ENCODE results near the gene YIPF6.
"Not testable (repeated sequence)": the region's sequence is repeated elsewhere in the genome, so short reads cannot be mapped to it uniquely, and the experiment has no call there.

YIPF6 gene

GRCh38 chrX:68487924-68488323 lies 10.9 kb upstream of the YIPF6 start:
- H3K4me2 ChIP-seq (ENCODE audit: low read length), result no peak overlapping the region
- H2AFZ ChIP-seq (ENCODE audit: low read length), result no peak overlapping the region

GRCh38 chrX:68488657-68489056 lies 10.2 kb upstream of the YIPF6 start:
- Histone ChIP-seq H3K79me2 (ENCODE audit: insufficient read depth, low read length) (no peaks in the 10 kb centered on the region), H3K36me3 (ENCODE audit: insufficient read depth, low read length) (no peaks in the 10 kb centered on the region), H3K27me3 (ENCODE audit: insufficient read depth, low read length) (no peaks in the 10 kb centered on the region), H3K27ac (ENCODE audit: low read depth, low read length, poor library complexity, severe bottlenecking) (no peak overlapping the region), H4K20me1 (ENCODE audit: insufficient read depth, low read length) (no peaks in the 10 kb centered on the region), H3K9me3 (ENCODE audit: low read length) (no peaks in the 10 kb centered on the region), H3K4me2 (ENCODE audit: low read length) (no peak overlapping the region), H3K4me1 (ENCODE audit: insufficient read depth, low read length, severe bottlenecking) (no peaks in the 10 kb centered on the region), H3K9ac (ENCODE audit: low read length) (no peak overlapping the region), H3K4me3 (ENCODE audit: low read depth, low read length, poor library complexity, severe bottlenecking) (no peak overlapping the region), H3K9me2 (ENCODE audit: low read depth, low read length) (no peaks in the 10 kb centered on the region), H2AFZ (ENCODE audit: low read length) (no peak overlapping the region), H3F3A (ENCODE audit: insufficient read depth, low read length) (no peaks in the 10 kb centered on the region)
- TF ChIP-seq EZH2 (IDR thresholded peaks at IDR 0.05; ENCODE audit: borderline replicate concordance, low read length), result no peak

More at GRCh38 chrX:68487924-68488323, 10.9 kb upstream of the YIPF6 start:
- H3K9me3 ChIP-seq (ENCODE audit: low read length), result no peaks in the 10 kb centered on the region
- TF ChIP-seq, protein P1, sequence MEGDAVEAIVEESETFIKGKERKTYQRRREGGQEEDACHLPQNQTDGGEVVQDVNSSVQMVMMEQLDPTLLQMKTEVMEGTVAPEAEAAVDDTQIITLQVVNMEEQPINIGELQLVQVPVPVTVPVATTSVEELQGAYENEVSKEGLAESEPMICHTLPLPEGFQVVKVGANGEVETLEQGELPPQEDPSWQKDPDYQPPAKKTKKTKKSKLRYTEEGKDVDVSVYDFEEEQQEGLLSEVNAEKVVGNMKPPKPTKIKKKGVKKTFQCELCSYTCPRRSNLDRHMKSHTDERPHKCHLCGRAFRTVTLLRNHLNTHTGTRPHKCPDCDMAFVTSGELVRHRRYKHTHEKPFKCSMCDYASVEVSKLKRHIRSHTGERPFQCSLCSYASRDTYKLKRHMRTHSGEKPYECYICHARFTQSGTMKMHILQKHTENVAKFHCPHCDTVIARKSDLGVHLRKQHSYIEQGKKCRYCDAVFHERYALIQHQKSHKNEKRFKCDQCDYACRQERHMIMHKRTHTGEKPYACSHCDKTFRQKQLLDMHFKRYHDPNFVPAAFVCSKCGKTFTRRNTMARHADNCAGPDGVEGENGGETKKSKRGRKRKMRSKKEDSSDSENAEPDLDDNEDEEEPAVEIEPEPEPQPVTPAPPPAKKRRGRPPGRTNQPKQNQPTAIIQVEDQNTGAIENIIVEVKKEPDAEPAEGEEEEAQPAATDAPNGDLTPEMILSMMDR (IDR thresholded peaks at IDR 0.05; ENCODE audit: low read length), result no peak
- no peak for TF ChIP-seq EZH2 (IDR thresholded peaks at IDR 0.05; ENCODE audit: borderline replicate concordance, low read length)
- H3K27ac ChIP-seq (ENCODE audit: low read depth, low read length, poor library complexity, severe bottlenecking), result no peak overlapping the region
- no peak overlapping the region for H3K9ac ChIP-seq (ENCODE audit: low read length)
- H3K4me1 ChIP-seq (ENCODE audit: insufficient read depth, low read length, severe bottlenecking), result no peaks in the 10 kb centered on the region
- no peaks in the 10 kb centered on the region for H3K27me3 ChIP-seq (ENCODE audit: insufficient read depth, low read length)
- H3K36me3 ChIP-seq (ENCODE audit: insufficient read depth, low read length), result no peaks in the 10 kb centered on the region
- H3K4me3 ChIP-seq (ENCODE audit: low read depth, low read length, poor library complexity, severe bottlenecking), result no peak overlapping the region
- H4K20me1 ChIP-seq (ENCODE audit: insufficient read depth, low read length), result no peaks in the 10 kb centered on the region
- no peaks in the 10 kb centered on the region for H3K79me2 ChIP-seq (ENCODE audit: insufficient read depth, low read length)
- no peaks in the 10 kb centered on the region for H3F3A ChIP-seq (ENCODE audit: insufficient read depth, low read length)
- H3K9me2 ChIP-seq (ENCODE audit: low read depth, low read length), result no peaks in the 10 kb centered on the region

DNA sequence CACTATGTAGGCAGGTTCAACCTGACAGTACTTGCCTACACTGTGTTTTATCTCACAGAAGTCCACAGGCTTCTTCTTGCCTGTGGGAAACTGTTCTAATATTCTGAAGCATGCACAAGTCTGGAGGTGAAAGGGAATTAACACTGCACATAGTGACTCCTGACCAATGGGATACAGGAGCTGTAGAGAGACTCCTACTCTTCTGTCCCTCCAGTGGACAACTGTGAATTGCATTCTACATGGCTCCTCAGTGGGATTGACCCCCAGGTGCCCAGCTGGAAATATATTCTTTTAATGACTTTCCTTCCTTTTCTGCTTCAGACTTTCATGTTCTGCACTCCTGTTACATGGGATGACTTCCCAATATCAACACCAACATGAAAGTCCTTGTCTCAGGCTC lies 8.2 kb upstream of the YIPF6 start:
- Histone ChIP-seq H3K36me3 (ENCODE audit: insufficient read depth, low read length) (no peaks in the 10 kb centered on the region), H3K4me1 (ENCODE audit: insufficient read depth, low read length, severe bottlenecking) (no peaks in the 10 kb centered on the region), H2AFZ (ENCODE audit: low read length) (no peak overlapping the region), H3K79me2 (ENCODE audit: insufficient read depth, low read length) (no peaks in the 10 kb centered on the region), H3K9me2 (ENCODE audit: low read depth, low read length) (no peaks in the 10 kb centered on the region), H3F3A (ENCODE audit: insufficient read depth, low read length) (no peaks in the 10 kb centered on the region), H3K27ac (ENCODE audit: low read depth, low read length, poor library complexity, severe bottlenecking) (no peak overlapping the region), H3K4me2 (ENCODE audit: low read length) (no peak overlapping the region), H3K9me3 (ENCODE audit: low read length) (no peaks in the 10 kb centered on the region), H3K9ac (ENCODE audit: low read length) (no peak overlapping the region), H3K4me3 (ENCODE audit: low read depth, low read length, poor library complexity, severe bottlenecking) (no peak overlapping the region), H3K27me3 (ENCODE audit: insufficient read depth, low read length) (no peaks in the 10 kb centered on the region), H4K20me1 (ENCODE audit: insufficient read depth, low read length) (no peaks in the 10 kb centered on the region)
- TF ChIP-seq EZH2 (IDR thresholded peaks at IDR 0.05; ENCODE audit: borderline replicate concordance, low read length), result no peak
- TF ChIP-seq, protein P1 (IDR thresholded peaks at IDR 0.05; ENCODE audit: low read length), result no peak

GRCh38 chrX:68492583-68492982 lies 6.3 kb upstream of the YIPF6 start:
- no peaks in the 10 kb centered on the region for H3F3A ChIP-seq (ENCODE audit: insufficient read depth, low read length)
- no peak overlapping the region for H3K4me3 ChIP-seq (ENCODE audit: low read depth, low read length, poor library complexity, severe bottlenecking)
- no peak overlapping the region for H2AFZ ChIP-seq (ENCODE audit: low read length)
- H3K9ac ChIP-seq (ENCODE audit: low read length), result no peak overlapping the region
- H3K9me3 ChIP-seq (ENCODE audit: low read length), result no peaks in the 10 kb centered on the region
- TF ChIP-seq, protein P1 (IDR thresholded peaks at IDR 0.05; ENCODE audit: low read length), result no peak
- no peak for TF ChIP-seq EZH2 (IDR thresholded peaks at IDR 0.05; ENCODE audit: borderline replicate concordance, low read length)
- H3K4me2 ChIP-seq (ENCODE audit: low read length), result no peak overlapping the region
- H3K27me3 ChIP-seq (ENCODE audit: insufficient read depth, low read length), result no peaks in the 10 kb centered on the region
- H3K4me1 ChIP-seq (ENCODE audit: insufficient read depth, low read length, severe bottlenecking), result no peaks in the 10 kb centered on the region
- H3K9me2 ChIP-seq (ENCODE audit: low read depth, low read length), result no peaks in the 10 kb centered on the region
- no peaks in the 10 kb centered on the region for H4K20me1 ChIP-seq (ENCODE audit: insufficient read depth, low read length)
- H3K27ac ChIP-seq (ENCODE audit: low read depth, low read length, poor library complexity, severe bottlenecking), result no peak overlapping the region
- no peaks in the 10 kb centered on the region for H3K36me3 ChIP-seq (ENCODE audit: insufficient read depth, low read length)
- H3K79me2 ChIP-seq (ENCODE audit: insufficient read depth, low read length), result no peaks in the 10 kb centered on the region

DNA sequence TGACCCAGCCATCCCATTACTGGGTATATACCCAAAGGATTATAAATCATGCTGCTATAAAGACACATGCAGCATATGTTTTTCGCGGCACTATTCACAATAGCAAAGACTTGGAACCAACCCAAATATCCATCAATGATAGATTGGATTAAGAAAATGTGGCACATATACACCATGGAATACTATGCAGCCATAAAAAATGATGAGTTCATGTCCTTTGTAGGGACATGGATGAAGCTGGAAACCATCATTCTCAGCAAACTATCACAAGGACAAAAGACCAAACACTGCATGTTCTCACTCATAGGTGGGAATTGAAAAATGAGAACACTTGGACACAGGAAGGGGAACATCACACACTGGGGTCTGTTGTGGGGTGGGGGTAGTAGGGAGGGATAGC lies 5.1 kb upstream of the YIPF6 start:
- H3K9me3 ChIP-seq (ENCODE audit: low read length); H3K9me2 ChIP-seq (ENCODE audit: low read depth, low read length); H3K9ac ChIP-seq (ENCODE audit: low read length); H3K4me3 ChIP-seq (ENCODE audit: low read depth, low read length, poor library complexity, severe bottlenecking); H2AFZ ChIP-seq (ENCODE audit: low read length); H3K4me1 ChIP-seq (ENCODE audit: insufficient read depth, low read length, severe bottlenecking); H3K27ac ChIP-seq (ENCODE audit: low read depth, low read length, poor library complexity, severe bottlenecking); H3K4me2 ChIP-seq (ENCODE audit: low read length); H4K20me1 ChIP-seq (ENCODE audit: insufficient read depth, low read length); H3K79me2 ChIP-seq (ENCODE audit: insufficient read depth, low read length); H3K27me3 ChIP-seq (ENCODE audit: insufficient read depth, low read length); H3K36me3 ChIP-seq (ENCODE audit: insufficient read depth, low read length); H3F3A ChIP-seq (ENCODE audit: insufficient read depth, low read length): not testable (repeated sequence)
